Measurements from ENCODE around the gene JARID2. TPM values are rescaled to one million over a fixed set of nuclear protein-coding genes. Genes with fewer than 3 reads are reported as not detected.

Gene JARID2
- total RNA-seq, 1 experiment from 2014 or later: 6.0 TPM

GRCh38 chr6:15562977-15563376, 317.1 kb downstream of the JARID2 start:
- no peak for TF ChIP-seq POLR2AphosphoS5 (IDR thresholded peaks at IDR 0.05; ENCODE audit: low read depth, low read length)
- no peak for TF ChIP-seq REST (IDR thresholded peaks at IDR 0.05; ENCODE audit: insufficient read depth in 1 of 2, low read depth in 2 of 2, low read length in 1 of 2)
- TF ChIP-seq SIN3A (IDR thresholded peaks at IDR 0.05; ENCODE audit: borderline replicate concordance, insufficient read depth, low read depth, low read length): no peak
- no peak for TF ChIP-seq CTCF (IDR thresholded peaks at IDR 0.05)
- no peak for TF ChIP-seq TCF7L2 (IDR thresholded peaks at IDR 0.05; ENCODE audit: low read depth, low read length)
- no TSS peak for BruUV-seq (replicated peaks)
- DNase-seq (ENCODE audit: low read depth, low spot score) (no peak), ATAC-seq (no peak)
- Histone ChIP-seq H3K36me3 (ENCODE audit: control insufficient read depth, insufficient read depth, low read length) (no peaks in the 10 kb centered on the region), H3K9me3 (ENCODE audit: control insufficient read depth, insufficient read depth, low read depth, low read length) (no peaks in the 10 kb centered on the region), H3K4me3 (ENCODE audit: low read depth in 2 of 2, low read length in 2 of 2) (no peak overlapping the region), H3K4me1 (ENCODE audit: control insufficient read depth, insufficient read depth, low read length) (no peaks in the 10 kb centered on the region), H3K27ac (ENCODE audit: low read length) (no peak overlapping the region), H3K27me3 (ENCODE audit: control insufficient read depth, insufficient read depth, low read length) (no peaks in the 10 kb centered on the region)
- in situ Hi-C loops (cut with HindIII; ENCODE audit: low pct_unique_long_range_greater_than_20kb, low sequenced_read_pairs): no loop called here
- ChIA-PET POLR2A (no interaction called here), CTCF (no interaction called here)
- intact Hi-C loops (cut with micrococcal nuclease; ENCODE audit: unreplicated experiment): no loop called here

- TF ChIP-seq CTCF (IDR thresholded peaks at IDR 0.05) (no peak), POLR2AphosphoS5 (IDR thresholded peaks at IDR 0.05; ENCODE audit: low read depth, low read length) (no peak), SIN3A (IDR thresholded peaks at IDR 0.05; ENCODE audit: borderline replicate concordance, insufficient read depth, low read depth, low read length) (no peak), REST (IDR thresholded peaks at IDR 0.05; ENCODE audit: insufficient read depth in 1 of 2, low read depth in 2 of 2, low read length in 1 of 2) (no peak), TCF7L2 (IDR thresholded peaks at IDR 0.05; ENCODE audit: low read depth, low read length) (no peak)
- ATAC-seq: no peak
- CTCF ChIA-PET: no interaction called here
- H3K27me3 ChIP-seq (ENCODE audit: control insufficient read depth, insufficient read depth, low read length): no peaks in the 10 kb centered on the region
- no peak overlapping the region for H3K4me3 ChIP-seq (ENCODE audit: low read depth in 2 of 2, low read length in 2 of 2)
- DNase-seq (ENCODE audit: low read depth, low spot score): no peak
- H3K36me3 ChIP-seq (ENCODE audit: control insufficient read depth, insufficient read depth, low read length): no peaks in the 10 kb centered on the region
- no peak overlapping the region for H3K27ac ChIP-seq (ENCODE audit: low read length)
- no TSS peak for BruUV-seq (replicated peaks)
- POLR2A ChIA-PET: no interaction called here
- in situ Hi-C loops (cut with HindIII; ENCODE audit: low pct_unique_long_range_greater_than_20kb, low sequenced_read_pairs) (no loop called here), intact Hi-C loops (cut with micrococcal nuclease; ENCODE audit: unreplicated experiment) (no loop called here)
- H3K9me3 ChIP-seq (ENCODE audit: control insufficient read depth, insufficient read depth, low read depth, low read length): no peaks in the 10 kb centered on the region
- no peaks in the 10 kb centered on the region for H3K4me1 ChIP-seq (ENCODE audit: control insufficient read depth, insufficient read depth, low read length)
These were observed 323.4 kb downstream of the JARID2 start for GRCh38 chr6:15569035-15569995.
